Fibroblast of peridontal ligament (primary cell): Measurements from ENCODE around the gene ATXN7L1.
"Not testable (repeated sequence)": the region's sequence is repeated elsewhere in the genome, so short reads cannot be mapped to it uniquely, and the experiment has no call there.

Experiments
- DNase-seq: peaks from one replicate; pipeline ENCODE4 v3.0.0-alpha.2; 2010; ENCODE audit errors: extremely low read depth

The ATXN7L1 gene

GRCh38 chr7:105617280-105618015 is 259.0 kb downstream of the ATXN7L1 start:
- DNase-seq = no peak

- no peak for DNase-seq
Measured at GRCh38 chr7:105614341-105614840, 262.0 kb downstream of the ATXN7L1 start.

GRCh38 chr7:105613611-105614330 is 262.6 kb downstream of the ATXN7L1 start:
- DNase-seq = no peak

GRCh38 chr7:105612806-105613205 is 263.6 kb downstream of the ATXN7L1 start:
- DNase-seq = no peak

GRCh38 chr7:105611856-105612775 is 264.3 kb downstream of the ATXN7L1 start:
- DNase-seq = no peak

- DNase-seq = no peak
Measured at GRCh38 chr7:105610165-105610930, 266.1 kb downstream of the ATXN7L1 start.

GRCh38 chr7:105602325-105603305 is 273.8 kb downstream of the ATXN7L1 start:
- DNase-seq = peak; percentile 89

- no peak for DNase-seq
Measured at GRCh38 chr7:105600720-105601550, 275.5 kb downstream of the ATXN7L1 start.

- DNase-seq = no peak
Measured at GRCh38 chr7:105599551-105599950, 276.8 kb downstream of the ATXN7L1 start.

- DNase-seq = not testable (repeated sequence)
Measured at GRCh38 chr7:105599080-105599479, 277.3 kb downstream of the ATXN7L1 start.

- no peak for DNase-seq
Measured at GRCh38 chr7:105596866-105597265, 279.5 kb downstream of the ATXN7L1 start.

- no peak for DNase-seq
Measured at GRCh38 chr7:105594034-105594433, 282.4 kb downstream of the ATXN7L1 start.

- no peak for DNase-seq
Measured at GRCh38 chr7:105591522-105591921, 284.9 kb downstream of the ATXN7L1 start.

- no peak for DNase-seq
Measured at GRCh38 chr7:105590793-105591192, 285.6 kb downstream of the ATXN7L1 start.

GRCh38 chr7:105589356-105590077 is 286.9 kb downstream of the ATXN7L1 start:
- peak; percentile 94 for DNase-seq

GRCh38 chr7:105587909-105588635 is 288.3 kb downstream of the ATXN7L1 start:
- peak; percentile 31 for DNase-seq

- no peak for DNase-seq
Measured at GRCh38 chr7:105585850-105586500, 290.4 kb downstream of the ATXN7L1 start.
